ENCODE measurements around the gene KLHL42. TPM values are rescaled to one million over a fixed set of nuclear protein-coding genes. Genes with fewer than 3 reads are reported as not detected.

Gene KLHL42
- total and polyA plus RNA-seq, 2 experiments from 2014 or later, result 13.6 to 24.8 TPM

DNA sequence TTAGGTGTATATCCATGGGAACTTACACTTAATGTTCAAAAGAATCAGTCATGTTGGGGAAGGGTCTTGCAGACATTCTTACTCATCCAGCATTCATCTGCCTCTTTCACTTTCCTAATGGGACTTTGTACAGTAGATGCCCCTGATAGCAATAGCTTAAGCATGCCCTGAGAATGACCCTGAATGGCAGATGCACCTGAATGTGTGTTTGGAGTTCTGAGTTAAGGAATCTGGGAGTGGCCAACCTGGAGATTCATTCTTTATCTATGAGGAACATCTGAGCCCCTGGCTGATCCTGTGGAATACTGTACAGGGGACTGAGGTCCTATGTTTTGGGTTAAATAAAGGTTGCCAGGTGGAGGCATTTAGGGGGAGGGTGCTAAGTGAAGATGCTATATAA is 71.3 kb downstream of the KLHL42 start:
- in situ Hi-C loops (cut with MboI), result no loop called here
- no peaks in the 10 kb centered on the region for H3F3A ChIP-seq (ENCODE audit: insufficient read depth)
- no peak overlapping the region for H2AFZ ChIP-seq
- no peaks in the 10 kb centered on the region for H4K20me1 ChIP-seq (ENCODE audit: insufficient read depth)
- no peaks in the 10 kb centered on the region for H3K9me3 ChIP-seq (ENCODE audit: low read depth)
- no peaks in the 10 kb centered on the region for H3K4me1 ChIP-seq (ENCODE audit: insufficient read depth)
- no peak overlapping the region for H3K4me3 ChIP-seq
- H3K9me2 ChIP-seq (ENCODE audit: insufficient read depth), result no peaks in the 10 kb centered on the region
- H3K36me3 ChIP-seq (ENCODE audit: low read depth), result no peaks in the 10 kb centered on the region
- TF ChIP-seq EZH2 (IDR thresholded peaks at IDR 0.05; ENCODE audit: insufficient read depth, poor library complexity, severe bottlenecking), result no peak
- no peak for TF ChIP-seq EZH2phosphoT487 (IDR thresholded peaks at IDR 0.05; ENCODE audit: insufficient read depth, low read depth)
- no peak overlapping the region for H3K4me2 ChIP-seq (ENCODE audit: unreplicated experiment)
- H3K9ac ChIP-seq, result no peak overlapping the region
- no peaks in the 10 kb centered on the region for H3K27me3 ChIP-seq (replicated peaks; ENCODE audit: insufficient read depth)
- no peak overlapping the region for H3K27ac ChIP-seq
- DNase-seq, result no peak
- no peaks in the 10 kb centered on the region for H3K79me2 ChIP-seq (ENCODE audit: insufficient read depth)

GRCh38 chr12:27852117-27852516 is 72.1 kb downstream of the KLHL42 start:
- no peak overlapping the region for H3K4me3 ChIP-seq
- H3K9me2 ChIP-seq (ENCODE audit: insufficient read depth), result no peaks in the 10 kb centered on the region
- no peaks in the 10 kb centered on the region for H3F3A ChIP-seq (ENCODE audit: insufficient read depth)
- H3K27me3 ChIP-seq (replicated peaks; ENCODE audit: insufficient read depth), result no peaks in the 10 kb centered on the region
- no peak for DNase-seq
- H4K20me1 ChIP-seq (ENCODE audit: insufficient read depth), result no peaks in the 10 kb centered on the region
- no peak overlapping the region for H2AFZ ChIP-seq
- no peak overlapping the region for H3K9ac ChIP-seq
- no peaks in the 10 kb centered on the region for H3K79me2 ChIP-seq (ENCODE audit: insufficient read depth)
- no peaks in the 10 kb centered on the region for H3K36me3 ChIP-seq (ENCODE audit: low read depth)
- no peaks in the 10 kb centered on the region for H3K9me3 ChIP-seq (ENCODE audit: low read depth)
- in situ Hi-C loops (cut with MboI), result no loop called here
- H3K27ac ChIP-seq, result no peak overlapping the region
- no peak for TF ChIP-seq EZH2 (IDR thresholded peaks at IDR 0.05; ENCODE audit: insufficient read depth, poor library complexity, severe bottlenecking)
- TF ChIP-seq EZH2phosphoT487 (IDR thresholded peaks at IDR 0.05; ENCODE audit: insufficient read depth, low read depth), result no peak
- no peak overlapping the region for H3K4me2 ChIP-seq (ENCODE audit: unreplicated experiment)
- H3K4me1 ChIP-seq (ENCODE audit: insufficient read depth), result no peaks in the 10 kb centered on the region

Small RNAs within 50 kb of the gene (small RNA-seq; reads per million reads assigned to genes)
- gene RF00019 (ENCODE audit: low read depth, low replicate concordance) (not detected), gene RF02271 (ENCODE audit: low read depth, low replicate concordance) (not detected)

Other genes starting within 250 kb of the KLHL42 start
- gene REP15, start 83.8 kb upstream of the KLHL42 start, total RNA-seq (2014; rRNA removed; shearing (Covaris generic)), result 0.51 and 0.54 TPM in 2 replicates
- gene REP15, start 83.8 kb upstream of the KLHL42 start, polyA plus RNA-seq (2016; fragmentation: Nextera tagmentation; extraction: Ambion mirVana), result 0.60 and 1.5 TPM in 2 replicates
- gene MRPS35, start 69.4 kb upstream of the KLHL42 start, total RNA-seq (2014; rRNA removed; shearing (Covaris generic)), result 40.3 and 55.9 TPM in 2 replicates
- 65.6 and 66.7 TPM in 2 replicates for gene MRPS35, start 69.4 kb upstream of the KLHL42 start, polyA plus RNA-seq (2016; fragmentation: Nextera tagmentation; extraction: Ambion mirVana)
- gene MANSC4, start within 50 bp of the KLHL42 start, total RNA-seq (2014; rRNA removed; shearing (Covaris generic)), result not detected in 2 replicates
- gene MANSC4, start within 50 bp of the KLHL42 start, polyA plus RNA-seq (2016; fragmentation: Nextera tagmentation; extraction: Ambion mirVana), result not detected in 2 replicates
- gene PTHLH, start 192.5 kb downstream of the KLHL42 start, total RNA-seq (2014; rRNA removed; shearing (Covaris generic)), result 0.51 and 6.4 TPM in 2 replicates
- gene PTHLH, start 192.5 kb downstream of the KLHL42 start, polyA plus RNA-seq (2016; fragmentation: Nextera tagmentation; extraction: Ambion mirVana), result 4.2 and 4.7 TPM in 2 replicates